ENCODE measurements around the gene ZDHHC24.

The ZDHHC24 gene

DNA sequence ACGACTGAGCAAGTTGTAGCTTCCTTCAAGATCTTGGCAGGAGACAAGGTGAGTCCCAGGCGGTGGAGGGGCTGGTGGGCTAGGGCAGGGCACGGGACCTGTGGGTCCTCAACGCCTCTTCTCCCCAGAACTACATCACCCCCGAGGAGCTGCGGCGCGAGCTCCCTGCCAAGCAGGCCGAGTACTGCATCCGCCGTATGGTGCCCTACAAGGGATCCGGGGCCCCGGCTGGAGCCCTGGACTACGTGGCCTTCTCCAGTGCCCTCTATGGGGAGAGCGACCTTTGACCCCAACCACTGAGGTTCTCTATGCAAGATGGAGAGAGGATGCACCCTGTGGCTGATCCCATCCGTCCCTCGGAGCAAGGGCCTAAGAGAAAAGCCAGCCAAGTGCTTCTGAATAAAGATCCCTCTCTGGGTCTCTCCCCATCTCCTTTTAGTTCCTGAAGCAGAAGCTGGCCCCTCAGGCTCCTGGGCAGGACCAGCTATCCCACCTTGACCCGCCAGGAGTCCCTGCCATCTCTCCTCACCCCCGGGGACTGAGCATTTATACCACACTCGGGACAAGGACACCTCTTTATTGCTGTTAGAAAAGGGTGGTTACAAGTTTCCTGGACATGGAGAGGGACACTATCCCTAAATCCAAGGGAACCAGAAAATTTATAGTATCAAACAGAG is 17.2 kb upstream of the ZDHHC24 start:
- no peaks in the 10 kb centered on the region for H3K4me1 ChIP-seq (ENCODE audit: control insufficient read depth, insufficient read depth, low read length)
- H3K4me3 ChIP-seq (ENCODE audit: low read depth, low read length): no peak overlapping the region
- no peaks in the 10 kb centered on the region for H3K9me3 ChIP-seq (ENCODE audit: control insufficient read depth, insufficient read depth, low read length)
- no peak overlapping the region for H3K9ac ChIP-seq (ENCODE audit: low read depth, low read length)
- no peaks in the 10 kb centered on the region for H3K27me3 ChIP-seq (ENCODE audit: control insufficient read depth, insufficient read depth, low read length)
- peaks cover 34% of the 10 kb centered on the region for H3K36me3 ChIP-seq (ENCODE audit: control insufficient read depth, insufficient read depth, low read length)

GRCh38 chr11:66562275-66562674 is 16.4 kb upstream of the ZDHHC24 start:
- no peak overlapping the region for H3K4me3 ChIP-seq (ENCODE audit: low read depth, low read length)
- peaks cover 41% of the 10 kb centered on the region for H3K36me3 ChIP-seq (ENCODE audit: control insufficient read depth, insufficient read depth, low read length)
- no peak overlapping the region for H3K9ac ChIP-seq (ENCODE audit: low read depth, low read length)
- H3K4me1 ChIP-seq (ENCODE audit: control insufficient read depth, insufficient read depth, low read length): no peaks in the 10 kb centered on the region
- no peaks in the 10 kb centered on the region for H3K27me3 ChIP-seq (ENCODE audit: control insufficient read depth, insufficient read depth, low read length)
- H3K9me3 ChIP-seq (ENCODE audit: control insufficient read depth, insufficient read depth, low read length): no peaks in the 10 kb centered on the region

DNA sequence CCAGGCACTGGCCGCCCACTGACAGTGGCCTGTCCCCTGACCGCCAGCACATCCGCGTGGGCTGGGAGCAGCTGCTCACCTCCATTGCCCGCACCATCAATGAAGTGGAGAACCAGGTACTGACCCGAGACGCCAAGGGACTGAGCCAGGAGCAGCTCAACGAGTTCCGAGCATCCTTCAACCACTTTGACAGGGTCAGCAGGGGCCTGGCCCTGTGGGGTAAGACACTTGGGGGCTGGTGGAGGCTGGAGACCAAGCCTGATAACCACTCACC is 16.1 kb upstream of the ZDHHC24 start:
- no peaks in the 10 kb centered on the region for H3K4me1 ChIP-seq (ENCODE audit: control insufficient read depth, insufficient read depth, low read length)
- peaks cover 44% of the 10 kb centered on the region for H3K36me3 ChIP-seq (ENCODE audit: control insufficient read depth, insufficient read depth, low read length)
- no peak overlapping the region for H3K9ac ChIP-seq (ENCODE audit: low read depth, low read length)
- H3K27me3 ChIP-seq (ENCODE audit: control insufficient read depth, insufficient read depth, low read length): no peaks in the 10 kb centered on the region
- H3K4me3 ChIP-seq (ENCODE audit: low read depth, low read length): no peak overlapping the region
- H3K9me3 ChIP-seq (ENCODE audit: control insufficient read depth, insufficient read depth, low read length): no peaks in the 10 kb centered on the region

- H3K4me1 ChIP-seq (ENCODE audit: control insufficient read depth, insufficient read depth, low read length): no peaks in the 10 kb centered on the region
- H3K27me3 ChIP-seq (ENCODE audit: control insufficient read depth, insufficient read depth, low read length): no peaks in the 10 kb centered on the region
- H3K9ac ChIP-seq (ENCODE audit: low read depth, low read length): no peak overlapping the region
- H3K36me3 ChIP-seq (ENCODE audit: control insufficient read depth, insufficient read depth, low read length): peaks cover 44% of the 10 kb centered on the region
- no peak overlapping the region for H3K4me3 ChIP-seq (ENCODE audit: low read depth, low read length)
- no peaks in the 10 kb centered on the region for H3K9me3 ChIP-seq (ENCODE audit: control insufficient read depth, insufficient read depth, low read length)
These were observed 15.5 kb upstream of the ZDHHC24 start for GRCh38 chr11:66561178-66561974.

DNA sequence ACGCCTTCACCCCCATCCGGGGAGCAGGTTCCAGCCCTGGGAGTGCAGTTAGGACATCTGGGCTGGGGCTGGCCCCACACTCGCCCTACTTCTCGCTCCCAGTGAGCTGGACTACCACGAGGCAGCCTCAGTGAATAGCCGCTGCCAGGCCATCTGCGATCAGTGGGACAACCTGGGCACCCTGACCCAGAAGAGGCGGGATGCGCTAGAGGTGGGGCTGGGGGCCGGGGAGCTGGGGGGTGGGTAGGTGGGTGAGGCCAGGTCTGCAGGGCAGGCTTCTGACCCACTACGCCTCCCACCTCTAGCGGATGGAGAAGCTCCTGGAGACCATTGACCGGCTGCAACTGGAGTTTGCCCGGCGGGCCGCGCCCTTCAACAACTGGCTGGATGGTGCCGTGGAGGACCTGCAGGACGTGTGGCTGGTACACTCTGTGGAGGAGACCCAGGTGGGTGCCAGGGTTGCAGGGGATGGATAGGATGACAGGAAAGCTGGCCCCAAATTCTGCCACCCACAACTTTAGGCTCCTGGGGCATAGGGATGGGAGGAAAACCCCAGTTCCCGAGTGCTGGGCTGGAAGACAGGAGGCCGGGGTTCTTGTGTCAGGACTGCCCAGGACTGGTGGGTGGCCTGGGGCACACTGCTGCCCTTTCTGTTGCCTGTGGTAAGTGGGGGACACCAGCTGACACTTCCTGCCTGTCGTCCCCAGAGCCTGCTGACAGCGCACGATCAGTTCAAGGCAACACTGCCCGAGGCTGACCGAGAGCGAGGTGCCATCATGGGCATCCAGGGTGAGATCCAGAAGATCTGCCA is 14.2 kb upstream of the ZDHHC24 start:
- Histone ChIP-seq H3K9ac (ENCODE audit: low read depth, low read length) (no peak overlapping the region), H3K4me1 (ENCODE audit: control insufficient read depth, insufficient read depth, low read length) (no peaks in the 10 kb centered on the region), H3K36me3 (ENCODE audit: control insufficient read depth, insufficient read depth, low read length) (peaks cover 52% of the 10 kb centered on the region), H3K9me3 (ENCODE audit: control insufficient read depth, insufficient read depth, low read length) (no peaks in the 10 kb centered on the region), H3K4me3 (ENCODE audit: low read depth, low read length) (no peak overlapping the region), H3K27me3 (ENCODE audit: control insufficient read depth, insufficient read depth, low read length) (no peaks in the 10 kb centered on the region)

- Histone ChIP-seq H3K4me1 (ENCODE audit: control insufficient read depth, insufficient read depth, low read length) (no peaks in the 10 kb centered on the region), H3K4me3 (ENCODE audit: low read depth, low read length) (no peak overlapping the region), H3K27me3 (ENCODE audit: control insufficient read depth, insufficient read depth, low read length) (no peaks in the 10 kb centered on the region), H3K9me3 (ENCODE audit: control insufficient read depth, insufficient read depth, low read length) (no peaks in the 10 kb centered on the region), H3K9ac (ENCODE audit: low read depth, low read length) (no peak overlapping the region), H3K36me3 (ENCODE audit: control insufficient read depth, insufficient read depth, low read length) (peaks cover 56% of the 10 kb centered on the region)
These were observed 13.5 kb upstream of the ZDHHC24 start for GRCh38 chr11:66559142-66559865.

DNA sequence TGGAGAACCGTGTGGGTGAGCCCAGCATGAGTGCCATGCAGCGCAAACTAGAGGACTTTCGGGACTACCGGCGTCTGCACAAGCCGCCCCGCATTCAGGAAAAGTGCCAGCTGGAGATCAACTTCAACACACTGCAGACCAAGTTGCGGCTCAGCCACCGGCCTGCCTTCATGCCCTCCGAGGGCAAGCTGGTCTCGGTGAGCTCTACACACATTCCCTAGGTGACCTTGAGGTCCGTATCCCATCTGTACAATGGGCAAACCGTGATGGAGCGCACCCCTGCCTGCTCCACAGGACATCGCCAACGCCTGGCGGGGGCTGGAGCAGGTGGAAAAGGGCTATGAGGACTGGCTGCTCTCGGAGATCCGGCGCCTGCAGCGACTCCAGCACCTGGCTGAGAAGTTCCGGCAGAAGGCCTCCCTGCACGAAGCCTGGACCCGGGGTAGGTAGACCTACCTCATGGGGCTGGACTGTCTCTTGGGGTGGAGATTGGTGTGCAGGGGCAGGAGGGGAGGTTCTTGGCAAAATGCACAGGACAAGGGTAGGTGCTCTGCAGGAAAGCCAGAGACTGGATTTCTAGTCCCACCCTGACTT is 12.0 kb upstream of the ZDHHC24 start:
- H3K36me3 ChIP-seq (ENCODE audit: control insufficient read depth, insufficient read depth, low read length): peaks cover 51% of the 10 kb centered on the region
- H3K4me3 ChIP-seq (ENCODE audit: low read depth, low read length): no peak overlapping the region
- H3K4me1 ChIP-seq (ENCODE audit: control insufficient read depth, insufficient read depth, low read length): no peaks in the 10 kb centered on the region
- no peak overlapping the region for H3K9ac ChIP-seq (ENCODE audit: low read depth, low read length)
- H3K9me3 ChIP-seq (ENCODE audit: control insufficient read depth, insufficient read depth, low read length): no peaks in the 10 kb centered on the region
- no peaks in the 10 kb centered on the region for H3K27me3 ChIP-seq (ENCODE audit: control insufficient read depth, insufficient read depth, low read length)

GRCh38 chr11:66556086-66556485 is 10.2 kb upstream of the ZDHHC24 start:
- no peak overlapping the region for H3K4me3 ChIP-seq (ENCODE audit: low read depth, low read length)
- peaks cover 37% of the 10 kb centered on the region for H3K36me3 ChIP-seq (ENCODE audit: control insufficient read depth, insufficient read depth, low read length)
- H3K27me3 ChIP-seq (ENCODE audit: control insufficient read depth, insufficient read depth, low read length): no peaks in the 10 kb centered on the region
- H3K9ac ChIP-seq (ENCODE audit: low read depth, low read length): no peak overlapping the region
- H3K9me3 ChIP-seq (ENCODE audit: control insufficient read depth, insufficient read depth, low read length): no peaks in the 10 kb centered on the region
- H3K4me1 ChIP-seq (ENCODE audit: control insufficient read depth, insufficient read depth, low read length): no peaks in the 10 kb centered on the region

- Histone ChIP-seq H3K9me3 (ENCODE audit: control insufficient read depth, insufficient read depth, low read length) (no peaks in the 10 kb centered on the region), H3K4me3 (ENCODE audit: low read depth, low read length) (no peak overlapping the region), H3K4me1 (ENCODE audit: control insufficient read depth, insufficient read depth, low read length) (no peaks in the 10 kb centered on the region), H3K27me3 (ENCODE audit: control insufficient read depth, insufficient read depth, low read length) (no peaks in the 10 kb centered on the region), H3K9ac (ENCODE audit: low read depth, low read length) (no peak overlapping the region), H3K36me3 (ENCODE audit: control insufficient read depth, insufficient read depth, low read length) (peaks cover 33% of the 10 kb centered on the region)
These were observed 9.6 kb upstream of the ZDHHC24 start for GRCh38 chr11:66555416-66555815.

- Histone ChIP-seq H3K4me1 (ENCODE audit: control insufficient read depth, insufficient read depth, low read length) (no peaks in the 10 kb centered on the region), H3K9ac (ENCODE audit: low read depth, low read length) (no peak overlapping the region), H3K9me3 (ENCODE audit: control insufficient read depth, insufficient read depth, low read length) (no peaks in the 10 kb centered on the region), H3K27me3 (ENCODE audit: control insufficient read depth, insufficient read depth, low read length) (no peaks in the 10 kb centered on the region), H3K4me3 (ENCODE audit: low read depth, low read length) (no peak overlapping the region), H3K36me3 (ENCODE audit: control insufficient read depth, insufficient read depth, low read length) (peaks cover 29% of the 10 kb centered on the region)
These were observed 8.8 kb upstream of the ZDHHC24 start for GRCh38 chr11:66554602-66555001.

DNA sequence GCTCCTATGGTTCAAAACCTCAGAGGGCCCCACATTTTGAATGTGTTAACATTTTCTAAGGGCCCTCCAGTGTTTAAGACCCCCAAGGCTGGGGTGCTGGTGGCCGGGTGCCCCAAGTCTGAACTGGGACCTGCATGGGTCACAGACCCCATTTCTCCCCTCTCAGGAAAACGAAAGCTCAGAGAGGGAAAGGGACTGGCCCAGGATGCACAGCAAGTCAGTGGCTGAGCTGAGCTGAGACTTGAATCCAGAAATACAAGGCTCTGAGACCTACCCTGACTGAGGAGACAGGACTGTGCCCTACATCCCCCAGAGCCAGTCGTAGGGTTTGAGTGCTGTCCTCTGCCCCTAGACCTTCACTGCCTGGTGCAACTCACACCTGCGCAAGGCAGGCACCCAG is 5.0 kb upstream of the ZDHHC24 start:
- no peaks in the 10 kb centered on the region for H3K4me1 ChIP-seq (ENCODE audit: control insufficient read depth, insufficient read depth, low read length)
- no peaks in the 10 kb centered on the region for H3K27me3 ChIP-seq (ENCODE audit: control insufficient read depth, insufficient read depth, low read length)

More for the DNA sequence above, 5.0 kb upstream of the ZDHHC24 start:
- H3K4me3 ChIP-seq (ENCODE audit: low read depth, low read length): no peak overlapping the region
- H3K36me3 ChIP-seq (ENCODE audit: control insufficient read depth, insufficient read depth, low read length): peaks cover 15% of the 10 kb centered on the region
- no peaks in the 10 kb centered on the region for H3K9me3 ChIP-seq (ENCODE audit: control insufficient read depth, insufficient read depth, low read length)
- no peak overlapping the region for H3K9ac ChIP-seq (ENCODE audit: low read depth, low read length)

Data from iPS-15b (cell line).